A204.1 (cell line): ENCODE measurements around the gene TMEM175.
"Not testable (repeated sequence)": the region's sequence is repeated elsewhere in the genome, so short reads cannot be mapped to it uniquely, and the experiment has no call there.

Source experiments
- FAIRE-seq: peaks from 2 replicates; lab custom pipeline; 2012; peaks lifted over from hg19 to GRCh38; lab: Jason Lieb, UNC

TMEM175 gene

GRCh38 chr4:992297-993110, 60.2 kb downstream of the TMEM175 start:
- no peak for FAIRE-seq

GRCh38 chr4:993111-994029, 61.1 kb downstream of the TMEM175 start, which contains the start of gene SLC26A1:
Gene SLC26A1 (minus strand): TSS chr4:993404. CDS start chr4:991703, 1,701 bp downstream.
- FAIRE-seq: no peak

- FAIRE-seq: no peak
Measured at GRCh38 chr4:995311-996026, 63.2 kb downstream of the TMEM175 start.

- no peak for FAIRE-seq
Measured at GRCh38 chr4:996030-996996, 64.1 kb downstream of the TMEM175 start.

- no peak for FAIRE-seq
Measured at GRCh38 chr4:996997-997374, 64.7 kb downstream of the TMEM175 start.

GRCh38 chr4:997375-998071, 65.3 kb downstream of the TMEM175 start:
- no peak for FAIRE-seq

GRCh38 chr4:998096-998691, 65.9 kb downstream of the TMEM175 start:
- FAIRE-seq: no peak

- not testable (repeated sequence) for FAIRE-seq
Measured at GRCh38 chr4:999240-999863, 67.1 kb downstream of the TMEM175 start.

- FAIRE-seq: no peak
Measured at GRCh38 chr4:999882-1000425, 67.7 kb downstream of the TMEM175 start.

- FAIRE-seq: no peak
Measured at GRCh38 chr4:1000686-1001260, 68.5 kb downstream of the TMEM175 start.

GRCh38 chr4:1001561-1002130, 69.4 kb downstream of the TMEM175 start:
- FAIRE-seq: no peak

- no peak for FAIRE-seq
Measured at GRCh38 chr4:1002131-1002630, 69.9 kb downstream of the TMEM175 start.

GRCh38 chr4:1002631-1003251, 70.5 kb downstream of the TMEM175 start:
- FAIRE-seq: no peak

GRCh38 chr4:1003271-1004070, 71.2 kb downstream of the TMEM175 start:
- no peak for FAIRE-seq

- FAIRE-seq: no peak
Measured at GRCh38 chr4:1004071-1004418, 71.8 kb downstream of the TMEM175 start.

- FAIRE-seq: no peak
Measured at GRCh38 chr4:1004557-1005485, 72.6 kb downstream of the TMEM175 start.
